ENCODE data around the gene TRMT1L. TPM values are rescaled to one million over a fixed set of nuclear protein-coding genes. Genes with fewer than 3 reads are reported as not detected.

The TRMT1L gene
- total RNA-seq, 1 donor from 2014 or later = 15.8 TPM

Other genes starting within 250 kb of the TRMT1L start
- gene NIBAN1, start 182.4 kb downstream of the TRMT1L start, total RNA-seq = 26.2 and 32.9 TPM in 2 replicates
- 12.3 and 19.1 TPM in 2 replicates for gene RNF2, start 111.4 kb downstream of the TRMT1L start, total RNA-seq
- gene SWT1, start 214 bp upstream of the TRMT1L start, total RNA-seq = 1.3 and 2.4 TPM in 2 replicates
- 56.5 and 75.6 TPM in 2 replicates for gene IVNS1ABP, start 160.3 kb upstream of the TRMT1L start, total RNA-seq

All from epithelial cell of proximal tubule (primary cell).